SU-DHL-6 (cell line): ENCODE measurements around the gene KSR2.

Experiments used
- CTCF ChIP-seq: fragments of 200-600 bp; sonication (generic); IDR thresholded peaks from one replicate; pipeline ENCODE4 v1.5.1; 2017; ENCODE audit warnings: antibody characterized with exemption, mild to moderate bottlenecking, low read length, moderate library complexity; ENCODE audit not compliant: insufficient read depth, poor library complexity, severe bottlenecking
- EZH2phosphoT487 ChIP-seq: fragments of 200-600 bp; sonication (generic), shearing (Covaris generic); conservative IDR thresholded peaks from 2 replicates; pipeline ENCODE4 v1.6.1; 2018; ENCODE audit warnings: mild to moderate bottlenecking, antibody characterized with exemption, low read length, moderate library complexity, mixed read lengths

GRCh38 chr12:117417004-117417403, 551.8 kb downstream of the KSR2 start:
- TF ChIP-seq CTCF (no peak), EZH2phosphoT487 (no peak)
